T-helper 2 cell treated with Interferon-gamma antibody and Interleukin-4, amounts not matched to agents 100 ng/mL and 5 ng/mL, for 36 hours (primary cell): ENCODE results near the gene GFRAL. TPM values are rescaled to one million over a fixed set of nuclear protein-coding genes. Genes with fewer than 3 reads are reported as not detected.

Source experiments
- intact Hi-C: fragments of 100-400 bp; cut with micrococcal nuclease; formaldehyde crosslinking; loops from one replicate; pipeline ENCODE4 v1.15.1; 2023
- total RNA-seq: library from RNA; stranded (reverse); gene quantifications from 2 replicates; pipeline ENCODE4 v1.2.3, GENCODE V29; 2022

GFRAL gene
- total RNA-seq, 1 donor from 2014 or later, result not detected

DNA sequence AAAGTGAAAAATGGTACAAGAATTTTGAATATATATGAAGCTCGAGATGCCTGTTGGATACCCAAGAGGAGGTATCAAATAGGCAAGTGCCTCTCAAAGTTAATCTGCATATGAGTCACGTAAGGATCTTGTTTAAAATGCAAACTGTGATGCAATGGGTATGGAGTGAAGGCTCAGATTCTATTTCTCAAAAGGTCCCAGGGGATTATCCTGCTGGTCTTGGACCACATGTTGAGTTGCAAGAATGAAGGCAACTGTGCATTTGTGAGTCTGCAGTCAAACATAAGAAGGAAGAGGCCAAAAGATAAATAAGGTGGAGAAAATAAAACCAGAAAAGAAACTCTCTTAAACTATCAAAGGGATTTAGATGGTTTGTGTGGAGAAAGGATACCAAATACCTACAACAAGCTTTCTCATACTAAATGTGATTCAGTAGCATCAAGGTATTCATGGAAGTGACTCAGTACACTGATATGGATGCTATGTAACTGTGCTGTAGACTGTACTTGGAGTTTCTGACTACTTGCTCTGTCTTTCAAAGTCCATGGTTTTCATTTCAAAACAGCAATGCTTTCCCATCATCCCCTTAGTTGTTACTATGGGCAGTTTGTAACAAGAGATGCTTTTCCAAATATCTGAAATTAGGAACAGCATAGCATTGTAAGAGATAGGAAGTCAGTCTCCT is 106.3 kb downstream of the GFRAL start:
- intact Hi-C loops, result no loop called here

- intact Hi-C loops, result no loop called here
Observed at GRCh38 chr6:55437141-55437540, 109.9 kb downstream of the GFRAL start.

DNA sequence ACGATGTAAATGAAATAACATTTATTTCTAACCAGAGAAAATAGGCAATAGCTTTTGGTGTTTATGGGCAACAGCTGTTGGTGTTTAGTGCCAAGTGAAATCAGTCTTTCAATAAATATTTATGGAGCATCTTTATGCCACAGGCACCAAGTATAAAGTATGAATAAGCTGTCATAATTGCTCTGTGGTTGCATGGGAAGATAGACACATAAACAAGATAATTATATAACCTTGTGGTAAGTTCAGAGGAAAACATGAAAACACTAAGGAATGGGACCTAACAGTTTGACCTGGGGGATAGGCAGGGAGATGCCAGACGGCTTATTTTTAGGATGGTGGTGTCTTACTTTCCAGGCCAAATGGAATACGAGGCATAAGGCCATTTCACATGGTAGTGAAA is 110.9 kb downstream of the GFRAL start:
- intact Hi-C loops, result no loop called here

DNA sequence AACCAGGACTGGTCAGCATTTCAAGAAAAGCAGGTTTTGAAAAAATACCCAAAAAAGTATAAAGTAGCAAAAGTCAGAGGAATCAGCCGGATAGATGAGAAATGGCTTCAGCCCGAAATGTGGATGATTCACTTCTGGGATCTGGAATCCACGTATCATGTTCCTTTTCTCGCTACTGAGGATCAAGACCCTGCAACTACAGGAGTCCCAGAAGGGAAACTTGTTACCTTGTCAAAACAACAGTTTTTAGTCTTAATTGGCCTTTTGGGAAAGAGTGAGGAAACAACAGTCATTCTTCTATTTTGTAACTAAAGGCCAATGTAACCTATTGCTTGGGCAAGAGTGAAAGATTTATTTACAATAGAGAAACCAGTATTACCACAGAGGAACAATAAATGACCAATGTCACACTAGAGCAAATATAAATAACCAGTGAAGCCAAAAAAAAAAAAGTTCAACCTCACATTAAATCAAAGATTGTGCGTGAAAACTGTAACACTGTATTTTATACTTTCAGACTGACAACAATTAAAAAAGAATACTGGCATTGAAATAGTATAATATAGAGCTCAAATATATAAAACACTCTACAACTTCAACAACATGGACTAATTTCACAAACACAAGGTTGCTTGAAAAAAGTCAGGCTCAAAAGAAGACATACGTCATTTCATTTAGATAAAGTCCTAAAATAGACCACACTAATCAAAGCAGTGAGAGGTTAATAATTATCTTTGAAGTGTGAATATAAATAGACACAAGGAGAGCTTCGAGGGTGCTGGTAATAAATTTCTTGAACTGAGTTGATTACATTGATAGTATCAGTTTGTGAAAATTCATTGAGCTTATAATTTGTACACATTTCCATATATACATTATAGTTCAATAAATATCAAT is 116.2 kb downstream of the GFRAL start:
- intact Hi-C loops, result no loop called here

- intact Hi-C loops, result no loop called here
Observed at GRCh38 chr6:55445648-55446204, 118.5 kb downstream of the GFRAL start.

GRCh38 chr6:55447891-55448290 is 120.6 kb downstream of the GFRAL start:
- intact Hi-C loops, result no loop called here

- intact Hi-C loops, result no loop called here
Observed at GRCh38 chr6:55448451-55448850, 121.2 kb downstream of the GFRAL start.

GRCh38 chr6:55449225-55449624 is 122.0 kb downstream of the GFRAL start:
- intact Hi-C loops, result no loop called here

DNA sequence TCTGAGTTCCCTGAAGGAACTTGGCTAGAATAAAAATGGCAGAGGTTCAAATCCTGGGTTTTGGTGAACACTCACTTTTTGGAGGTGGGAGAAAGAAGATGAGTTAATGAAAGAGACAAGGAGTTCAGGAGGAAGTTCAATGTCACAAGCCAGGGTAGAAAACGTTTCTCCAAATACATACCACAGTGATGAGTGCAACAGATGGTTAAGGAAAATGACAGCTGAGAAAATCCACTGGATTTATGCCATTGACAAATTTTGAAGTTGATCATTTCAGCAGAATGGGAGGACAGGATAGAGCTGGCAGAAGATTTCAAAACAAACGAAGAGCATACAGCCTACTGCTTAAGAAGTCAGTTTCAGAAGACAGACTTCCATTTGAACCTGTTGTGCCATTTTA is 122.7 kb downstream of the GFRAL start:
- intact Hi-C loops, result no loop called here

Other genes with a start within 250 kb of the GFRAL start
- gene HCRTR2, start 153.0 kb upstream of the GFRAL start, total RNA-seq, result not detected in 2 replicates